HepG2 (cell line): ENCODE measurements around the gene ATAD2B. TPM values are rescaled to one million over a fixed set of nuclear protein-coding genes. Genes with fewer than 3 reads are reported as not detected.

ENCODE experiments used
- ATAC-seq: fragments of 200-7000 bp; cut with Tn5 transposase; 3 replicates; pipeline ENCODE4 v1.9.1; 2020; ENCODE audit warnings: mild to moderate bottlenecking, moderate library complexity
- BruUV-seq: library from RNA; stranded (reverse); fragments of 400-500 nt; replicated peaks from 2 replicates; lab custom pipeline; 2021; lab: Mats Ljungman, UMichigan
- CTCF ChIA-PET: fragments of 300-600 bp; formaldehyde crosslinking; extraction: SDS; loops from one replicate; lab custom pipeline; 2021; ENCODE audit warnings: low total read pairs, inconsistent platforms, low intra/inter-chr PET ratio; lab: Yijun Ruan, JAX
- POLR2A ChIA-PET: fragments of 350-600 bp; sonication (Branson Sonifier 250); formaldehyde crosslinking; loops from one replicate; lab custom pipeline; 2020; ENCODE audit warnings: antibody characterized with exemption, inconsistent platforms; lab: Yijun Ruan, JAX
- DNase-seq: peaks from one replicate; pipeline ENCODE4 v3.0.0-alpha.2; 2015; ENCODE audit warnings: low spot score
- FAIRE-seq: peaks from 3 replicates; lab custom pipeline; 2011; peaks lifted over from hg19 to GRCh38; lab: Jason Lieb, UNC
- H2AFZ ChIP-seq: one replicate; pipeline ENCODE4 v1.6.1; 2011; ENCODE audit warnings: low read length, inconsistent platforms
- H3K27ac ChIP-seq: fragments of 300-600 bp; 3 replicates; pipeline ENCODE4 v1.8.0; 2011; ENCODE audit warnings: mixed run types, mild to moderate bottlenecking, mixed read lengths, low read length, inconsistent platforms; ENCODE audit not compliant: insufficient read depth; ENCODE audit errors: extremely low read length
- H3K27me3 ChIP-seq, 2 experiments: fragments of 200-600 bp in 1 of 2; 2 replicates in 1 of 2; 3 replicates in 1 of 2; pipeline versions ENCODE4 v1.6.0 to v1.8.0; 2011; ENCODE audit warnings: low read length in 2 of 2, mild to moderate bottlenecking in 2 of 2, moderate library complexity in 2 of 2, inconsistent platforms in 1 of 2; ENCODE audit not compliant: insufficient read depth in 2 of 2, control insufficient read depth in 1 of 2
- H3K36me3 ChIP-seq, 2 experiments: fragments of 200-600 bp in 1 of 2; replicated peaks in 1 of 2; 2 replicates in 1 of 2; 3 replicates in 1 of 2; pipeline versions ENCODE4 v1.5.1 to v1.8.0; 2011; ENCODE audit warnings: low read length in 2 of 2, inconsistent platforms in 1 of 2; ENCODE audit not compliant: insufficient read depth in 2 of 2, control insufficient read depth in 1 of 2
- H3K4me1 ChIP-seq: 2 replicates; pipeline ENCODE4 v1.5.1; 2012; ENCODE audit warnings: low read length, inconsistent platforms; ENCODE audit not compliant: insufficient read depth
- H3K4me2 ChIP-seq: 2 replicates; pipeline ENCODE4 v1.6.0; 2011; ENCODE audit warnings: low read depth, low read length, inconsistent platforms
- H3K4me3 ChIP-seq, 3 experiments: fragments of 200-600 bp in 1 of 3; sonication (generic), shearing (Covaris generic) in 1 of 3; replicated peaks in 1 of 3; 2 replicates each; pipeline ENCODE4 v1.5.1; 2011 to 2016; ENCODE audit warnings: low read length in 3 of 3, inconsistent platforms in 2 of 3, low read depth in 2 of 3, mild to moderate bottlenecking in 2 of 3, control low read depth in 1 of 3, mixed read lengths in 1 of 3; ENCODE audit not compliant: insufficient read depth in 1 of 3
- H3K79me2 ChIP-seq: one replicate; pipeline ENCODE4 v1.6.1; 2011; ENCODE audit warnings: low read length, inconsistent platforms; ENCODE audit not compliant: insufficient read depth
- H3K9ac ChIP-seq: 2 replicates; pipeline ENCODE4 v1.6.0; 2011; ENCODE audit warnings: mild to moderate bottlenecking, low read depth, low read length, inconsistent platforms; ENCODE audit not compliant: insufficient read depth
- H3K9me3 ChIP-seq: 2 replicates; pipeline ENCODE4 v1.5.1; 2012; ENCODE audit warnings: mild to moderate bottlenecking, low read length
- H4K20me1 ChIP-seq: 2 replicates; pipeline ENCODE4 v1.6.0; 2011; ENCODE audit warnings: inconsistent platforms, mild to moderate bottlenecking, low read length, moderate library complexity; ENCODE audit not compliant: insufficient read depth
- MAZ ChIP-seq, 2 experiments: sonication (generic) in 1 of 2; formaldehyde crosslinking in 1 of 2; IDR thresholded peaks; 2 replicates each; pipeline versions ENCODE4 v1.5.0 to v1.6.1; 2012 to 2020; ENCODE audit warnings: low read depth in 2 of 2, mild to moderate bottlenecking in 2 of 2, borderline replicate concordance in 1 of 2, improper control_type of control experiment in 1 of 2, low read length in 1 of 2, missing genetic modification reagents in 1 of 2, moderate library complexity in 1 of 2
- MXI1 ChIP-seq: IDR thresholded peaks from 3 replicates; pipeline ENCODE4 v1.6.1; 2012; ENCODE audit warnings: low read depth, low read length, inconsistent platforms, borderline replicate concordance
- NCOR1 ChIP-seq: fragments of 200-600 bp; sonication (generic); IDR thresholded peaks from 2 replicates; pipeline ENCODE4 v1.7.0; 2017; ENCODE audit warnings: antibody characterized with exemption, low read length, borderline replicate concordance
- XRCC5 ChIP-seq: fragments of 200-400 bp; formaldehyde crosslinking; optimal IDR thresholded peaks from 2 replicates; pipeline ENCODE3; 2017; ENCODE audit warnings: mild to moderate bottlenecking, low read length
- ZNF101 ChIP-seq: sonication (generic); formaldehyde crosslinking; IDR thresholded peaks from 2 replicates; pipeline ENCODE4 v1.4.0; 2020; ENCODE audit warnings: mild to moderate bottlenecking, low read depth, missing genetic modification reagents, borderline replicate concordance
- ZNF724P ChIP-seq: sonication (generic); formaldehyde crosslinking; IDR thresholded peaks from 2 replicates; pipeline ENCODE4 v1.8.0; 2022; ENCODE audit warnings: missing genetic modification reagents, borderline replicate concordance
- WGBS: methylation state at CpG from one replicate; pipeline ENCODE4 v1.1.6; 2017; ENCODE audit warnings: low lambda C conversion rate; 5-methylcytosine and 5-hydroxymethylcytosine counted together
- in situ Hi-C: cut with HindIII; loops from 2 replicates; pipeline ENCODE4 v1.10.0; 2017; ENCODE audit warnings: low pct_unique_long_range_greater_than_20kb; ENCODE audit not compliant: extremely low pct_ligation_motif_present
- intact Hi-C: fragments of 100-400 bp; cut with micrococcal nuclease; formaldehyde crosslinking; loops from one replicate; pipeline ENCODE4 v1.10.0; 2022; ENCODE audit not compliant: unreplicated experiment
- polyA plus RNA-seq, 8 experiments: library from polyadenylated mRNA; depleted of rRNA in 3 of 8; stranded (reverse) in 7 of 8; unstranded in 1 of 8; fragments of >200 nt; fragmentation: Illumina TruSeq in 4 of 8; extraction: Trizol in 4 of 8; gene quantifications; 2 replicates each; pipeline versions ENCODE4 v1.2.1 to v1.2.3, GENCODE V29; 2011 to 2016; ENCODE audit warnings: low read depth in 4 of 8, missing spikeins in 1 of 8, mixed read lengths in 1 of 8; ENCODE audit not compliant: insufficient read depth in 1 of 8
- total RNA-seq, 5 experiments: library from RNA; depleted of rRNA; stranded (reverse); fragments of >200 nt; fragmentation: Illumina TruSeq; extraction: Trizol; gene quantifications; 2 replicates each; pipeline ENCODE4 v1.2.3, GENCODE V29; 2016; ENCODE audit warnings: low read depth in 1 of 5
- TF ChIP-seq, protein P1 (sequence below): sonication (generic); formaldehyde crosslinking; IDR thresholded peaks from 2 replicates; pipeline ENCODE4 v1.5.1; 2020; ENCODE audit warnings: missing genetic modification reagents, mild to moderate bottlenecking, borderline replicate concordance
- TF ChIP-seq, protein P2 (sequence below): sonication (generic); formaldehyde crosslinking; conservative IDR thresholded peaks from 2 replicates; pipeline ENCODE4 v1.4.0; 2020; ENCODE audit warnings: missing genetic modification reagents

The ATAD2B gene
- total and polyA plus RNA-seq, 2 of the 13 experiments (the other 11 are each of a cell fraction or from before 2014, with no cell fraction given): 5.3 to 22.2 TPM

- H3K9ac ChIP-seq: no peak overlapping the region
- no peak overlapping the region for H3K4me2 ChIP-seq
- TF ChIP-seq ZNF101 (CRISPR knock-in tag) (no peak), MAZ (IDR thresholded peaks at IDR 0.05; ENCODE audit: borderline replicate concordance, low read depth, low read length) (no peak), MAZ (CRISPR knock-in tag; IDR thresholded peaks at IDR 0.05; ENCODE audit: low read depth) (no peak), MXI1 (no peak), XRCC5 (no peak)
- TF ChIP-seq, protein P1, sequence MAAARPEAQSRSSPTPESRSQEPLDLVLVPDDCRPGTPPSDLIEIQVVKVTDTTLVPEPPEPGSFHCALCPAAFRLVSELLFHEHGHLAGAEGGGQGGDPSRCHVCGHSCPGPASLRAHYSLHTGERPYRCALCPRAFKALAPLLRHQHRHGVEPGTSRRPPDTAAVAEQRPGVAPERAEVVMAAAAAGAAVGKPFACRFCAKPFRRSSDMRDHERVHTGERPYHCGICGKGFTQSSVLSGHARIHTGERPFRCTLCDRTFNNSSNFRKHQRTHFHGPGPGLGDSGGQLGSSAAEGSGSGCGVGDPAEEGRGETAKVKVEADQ (CRISPR knock-in tag): no peak
- TF ChIP-seq, protein P2, sequence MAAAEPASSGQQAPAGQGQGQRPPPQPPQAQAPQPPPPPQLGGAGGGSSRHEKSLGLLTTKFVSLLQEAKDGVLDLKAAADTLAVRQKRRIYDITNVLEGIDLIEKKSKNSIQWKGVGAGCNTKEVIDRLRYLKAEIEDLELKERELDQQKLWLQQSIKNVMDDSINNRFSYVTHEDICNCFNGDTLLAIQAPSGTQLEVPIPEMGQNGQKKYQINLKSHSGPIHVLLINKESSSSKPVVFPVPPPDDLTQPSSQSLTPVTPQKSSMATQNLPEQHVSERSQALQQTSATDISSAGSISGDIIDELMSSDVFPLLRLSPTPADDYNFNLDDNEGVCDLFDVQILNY (CRISPR knock-in tag): no peak
- BruUV-seq: no TSS peak
- ATAC-seq (no peak), FAIRE-seq (no peak), DNase-seq (no peak)
- no peak overlapping the region for H2AFZ ChIP-seq
- ChIA-PET POLR2A (no interaction called here), CTCF (no interaction called here)
- H3K4me3 ChIP-seq: no peak overlapping the region
- in situ Hi-C loops: no loop called here
- no peaks in the 10 kb centered on the region for H3K4me1 ChIP-seq
- H3K36me3 ChIP-seq: no peaks in the 10 kb centered on the region
- no peaks in the 10 kb centered on the region for H3K9me3 ChIP-seq
- no peaks in the 10 kb centered on the region for H3K79me2 ChIP-seq
- no peaks in the 10 kb centered on the region for H3K27me3 ChIP-seq
- H4K20me1 ChIP-seq: no peaks in the 10 kb centered on the region
- no peak overlapping the region for H3K27ac ChIP-seq
- intact Hi-C loops: no loop called here
- 87% methylated on average over 5 of the region's 5 CpGs for WGBS
These were observed 226.3 kb downstream of the ATAD2B start for GRCh38 chr2:23700627-23701026.

DNA sequence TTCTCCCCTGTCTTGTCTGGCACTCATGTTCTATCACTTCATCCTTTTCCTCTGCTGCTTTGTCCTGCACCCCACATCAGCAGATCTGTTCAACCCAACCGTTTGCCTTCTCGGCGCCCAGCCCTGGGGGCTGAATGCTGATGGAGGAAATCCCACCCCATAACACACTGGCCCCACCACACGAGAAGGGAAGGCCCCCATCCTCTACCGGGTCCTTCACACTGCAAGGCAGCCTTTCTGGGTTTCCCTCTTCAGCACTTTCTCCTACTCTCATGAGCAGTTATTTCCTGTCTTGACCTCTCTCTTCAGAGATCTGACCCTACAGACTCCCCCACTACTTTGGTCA, 227.4 kb downstream of the ATAD2B start:
- no TSS peak for BruUV-seq
- Histone ChIP-seq H3K9ac (no peak overlapping the region), H3K27me3 (no peaks in the 10 kb centered on the region), H3K4me2 (no peak overlapping the region), H3K4me1 (no peaks in the 10 kb centered on the region), H3K36me3 (no peaks in the 10 kb centered on the region), H3K79me2 (no peaks in the 10 kb centered on the region), H4K20me1 (no peaks in the 10 kb centered on the region), H3K27ac (no peak overlapping the region), H3K9me3 (no peaks in the 10 kb centered on the region), H3K4me3 (no peak overlapping the region), H2AFZ (no peak overlapping the region)
- FAIRE-seq: no peak
- intact Hi-C loops (no loop called here), in situ Hi-C loops (no loop called here)
- no peak for DNase-seq
- TF ChIP-seq ZNF724P (CRISPR knock-in tag): no peak
- TF ChIP-seq NCOR1: no peak
- ChIA-PET POLR2A (no interaction called here), CTCF (no interaction called here)
- WGBS: 92% methylated on average over 5 of the region's 5 CpGs
- ATAC-seq: no peak
